ENCODE measurements around the gene KRTAP9-2.
"Not testable (repeated sequence)": the region's sequence is repeated elsewhere in the genome, so short reads cannot be mapped to it uniquely, and the experiment has no call there.

The KRTAP9-2 gene

GRCh38 chr17:41263212-41263611 is 36.8 kb downstream of the KRTAP9-2 start:
- H3K27ac ChIP-seq = no peak overlapping the region
- no peak for DNase-seq (ENCODE audit: low spot score)
- ChIA-PET CTCF (no interaction called here), POLR2A (ENCODE audit: low non-redundant PET) (no interaction called here)
- TF ChIP-seq, protein P1, sequence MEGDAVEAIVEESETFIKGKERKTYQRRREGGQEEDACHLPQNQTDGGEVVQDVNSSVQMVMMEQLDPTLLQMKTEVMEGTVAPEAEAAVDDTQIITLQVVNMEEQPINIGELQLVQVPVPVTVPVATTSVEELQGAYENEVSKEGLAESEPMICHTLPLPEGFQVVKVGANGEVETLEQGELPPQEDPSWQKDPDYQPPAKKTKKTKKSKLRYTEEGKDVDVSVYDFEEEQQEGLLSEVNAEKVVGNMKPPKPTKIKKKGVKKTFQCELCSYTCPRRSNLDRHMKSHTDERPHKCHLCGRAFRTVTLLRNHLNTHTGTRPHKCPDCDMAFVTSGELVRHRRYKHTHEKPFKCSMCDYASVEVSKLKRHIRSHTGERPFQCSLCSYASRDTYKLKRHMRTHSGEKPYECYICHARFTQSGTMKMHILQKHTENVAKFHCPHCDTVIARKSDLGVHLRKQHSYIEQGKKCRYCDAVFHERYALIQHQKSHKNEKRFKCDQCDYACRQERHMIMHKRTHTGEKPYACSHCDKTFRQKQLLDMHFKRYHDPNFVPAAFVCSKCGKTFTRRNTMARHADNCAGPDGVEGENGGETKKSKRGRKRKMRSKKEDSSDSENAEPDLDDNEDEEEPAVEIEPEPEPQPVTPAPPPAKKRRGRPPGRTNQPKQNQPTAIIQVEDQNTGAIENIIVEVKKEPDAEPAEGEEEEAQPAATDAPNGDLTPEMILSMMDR (conservative IDR thresholded peaks at IDR 0.05; ENCODE audit: low read depth) = no peak

DNA sequence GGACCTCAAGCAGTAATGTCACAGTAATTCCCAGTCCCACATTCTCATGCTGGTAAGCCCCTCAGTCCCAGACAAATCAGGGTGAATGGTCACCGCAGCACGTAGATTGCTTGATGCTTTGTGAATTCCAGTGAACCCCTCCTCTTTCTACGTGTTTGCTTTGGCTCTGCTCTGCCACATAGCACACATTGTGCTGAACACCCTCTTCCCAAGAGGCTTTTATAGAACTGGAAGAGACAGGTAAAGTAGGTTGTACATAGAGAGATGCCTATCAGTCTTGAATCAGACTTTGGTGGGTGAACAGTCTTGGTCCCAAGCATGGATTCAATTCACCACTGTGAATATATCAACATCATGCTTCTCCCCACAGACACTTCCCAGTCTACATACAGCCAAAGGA is 38.2 kb downstream of the KRTAP9-2 start:
- no peak overlapping the region for H3K27ac ChIP-seq
- no peak for DNase-seq (ENCODE audit: low spot score)
- TF ChIP-seq, protein P1 (conservative IDR thresholded peaks at IDR 0.05; ENCODE audit: low read depth) = no peak
- POLR2A ChIA-PET (ENCODE audit: low non-redundant PET) = no interaction called here
- CTCF ChIA-PET = no interaction called here

GRCh38 chr17:41265078-41265477 is 38.6 kb downstream of the KRTAP9-2 start, which contains the start of gene KRTAP9-6:
Gene KRTAP9-6, plus strand, starts transcription at chr17:41265378. Its CDS starts 0 bp downstream, at chr17:41265378.
- TF ChIP-seq, protein P1 (conservative IDR thresholded peaks at IDR 0.05; ENCODE audit: low read depth) = no peak
- ChIA-PET POLR2A (ENCODE audit: low non-redundant PET) (no interaction called here), CTCF (no interaction called here)
- no peak for DNase-seq (ENCODE audit: low spot score)
- no peak within 1 kb of the TSS for H3K27ac ChIP-seq

DNA sequence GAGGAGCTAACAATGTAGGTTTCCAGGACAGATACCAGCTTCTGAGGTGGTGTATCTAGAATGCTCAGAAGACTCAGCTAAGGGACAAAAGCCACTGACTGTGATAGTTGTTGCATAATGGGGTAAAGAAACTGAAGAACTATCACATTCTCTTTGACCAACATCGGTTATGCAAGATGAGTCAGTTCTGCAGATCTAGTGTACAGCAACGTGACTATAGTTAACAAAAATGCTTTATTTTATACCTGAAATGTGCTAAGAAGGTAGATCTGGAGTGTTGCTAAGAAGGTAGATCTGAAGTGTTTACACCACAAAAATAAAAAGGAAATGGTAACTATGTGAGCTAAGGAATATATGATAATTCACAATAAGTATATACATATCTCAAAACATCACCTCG is 41.3 kb downstream of the KRTAP9-2 start:
- no peak overlapping the region for H3K27ac ChIP-seq
- ChIA-PET POLR2A (ENCODE audit: low non-redundant PET) (no interaction called here), CTCF (no interaction called here)
- DNase-seq (ENCODE audit: low spot score) = no peak
- TF ChIP-seq, protein P1 (conservative IDR thresholded peaks at IDR 0.05; ENCODE audit: low read depth) = no peak

- CTCF ChIA-PET; H3K27ac ChIP-seq; DNase-seq (ENCODE audit: low spot score); POLR2A ChIA-PET (ENCODE audit: low non-redundant PET): not testable (repeated sequence)
Measured at GRCh38 chr17:41271323-41271722, 44.9 kb downstream of the KRTAP9-2 start.

GRCh38 chr17:41271858-41272257 is 45.4 kb downstream of the KRTAP9-2 start:
- no peak for DNase-seq (ENCODE audit: low spot score)
- ChIA-PET CTCF (no interaction called here), POLR2A (ENCODE audit: low non-redundant PET) (no interaction called here)
- TF ChIP-seq, protein P1 (conservative IDR thresholded peaks at IDR 0.05; ENCODE audit: low read depth) = no peak
- H3K27ac ChIP-seq = no peak overlapping the region

- CTCF ChIA-PET; DNase-seq (ENCODE audit: low spot score); H3K27ac ChIP-seq: not testable (repeated sequence)
- POLR2A ChIA-PET (ENCODE audit: low non-redundant PET) = interaction anchor here (0.6 kb wide), 1 partner anchor 1825 kb away, joined by 4 read pairs; the partner anchor contains the start of gene MED1
Measured at GRCh38 chr17:41275648-41276190, 49.3 kb downstream of the KRTAP9-2 start, which contains the start of gene KRTAP9-7. Gene KRTAP9-7, plus strand, starts transcription at chr17:41275698. Its CDS starts 0 bp downstream, at chr17:41275698.
